ENCODE data around the gene KDM4E. TPM values are rescaled to one million over a fixed set of nuclear protein-coding genes. Genes with fewer than 3 reads are reported as not detected.

KDM4E gene
- total and polyA plus RNA-seq, 12 donors: not detected

- no peak for DNase-seq
- no peaks in the 10 kb centered on the region for H3K36me3 ChIP-seq (replicated peaks in 1 of 2)
- H3K27ac ChIP-seq: no peak overlapping the region
- H3K4me1 ChIP-seq (replicated peaks in 1 of 2): no peaks in the 10 kb centered on the region
- no peaks in the 10 kb centered on the region for H3K9me3 ChIP-seq (replicated peaks in 1 of 3)
- WGBS, 4 donors: 80 to 86% (median 86%) methylated on average over 6 of the region's 6 CpGs
- no peaks in the 10 kb centered on the region for H3K27me3 ChIP-seq
- intact Hi-C loops (cut with DNase I): no loop called here
- H3K4me3 ChIP-seq: no peak overlapping the region
- TF ChIP-seq POLR2A (IDR thresholded peaks at IDR 0.05): no peak
- no peak for TF ChIP-seq CTCF (IDR thresholded peaks at IDR 0.05)
Observed at GRCh38 chr11:95059046-95059445, 34.0 kb downstream of the KDM4E start.

GRCh38 chr11:95065336-95065735, 40.3 kb downstream of the KDM4E start:
- peaks cover 0 to 18% of the 10 kb centered on the region in 2 donors for H3K4me1 ChIP-seq (replicated peaks in 1 of 2)
- no peak overlapping the region for H3K27ac ChIP-seq
- intact Hi-C loops (cut with DNase I): no loop called here
- 92 to 100% (median 97%) methylated on average over 1 of the region's 1 CpG for WGBS, 4 donors
- no peaks in the 10 kb centered on the region for H3K27me3 ChIP-seq
- no peak overlapping the region for H3K4me3 ChIP-seq
- DNase-seq: no peak
- TF ChIP-seq POLR2A (IDR thresholded peaks at IDR 0.05): no peak
- TF ChIP-seq CTCF (IDR thresholded peaks at IDR 0.05): no peak
- no peaks in the 10 kb centered on the region for H3K36me3 ChIP-seq (replicated peaks in 1 of 2)
- H3K9me3 ChIP-seq (replicated peaks in 1 of 3): no peaks in the 10 kb centered on the region

- H3K4me3 ChIP-seq: peak within 1 kb of the TSS; percentile 64 to 99 (median 86)
- no peaks in the 10 kb centered on the region for H3K27me3 ChIP-seq
- no peaks in the 10 kb centered on the region for H3K36me3 ChIP-seq (replicated peaks in 1 of 2)
- intact Hi-C loops (cut with DNase I): no loop called here
- TF ChIP-seq CTCF (IDR thresholded peaks at IDR 0.05) (no peak), POLR2A (IDR thresholded peaks at IDR 0.05) (no peak)
- DNase-seq: no peak
- no peaks in the 10 kb centered on the region for H3K9me3 ChIP-seq (replicated peaks in 1 of 3)
- WGBS, 4 donors: 0 to 2% (median 0%) methylated on average over 4 of the region's 4 CpGs
- peaks cover 0 to 18% of the 10 kb centered on the region in 2 donors for H3K4me1 ChIP-seq (replicated peaks in 1 of 2)
- H3K27ac ChIP-seq: peak within 1 kb of the TSS; percentile 74 to 99 (median 97)
Observed at GRCh38 chr11:95066716-95067038, 41.6 kb downstream of the KDM4E start, which contains the start of gene SRSF8. Gene SRSF8, plus strand, starts transcription at chr11:95066919. Its CDS starts 308 bp downstream, at chr11:95067227.

GRCh38 chr11:95067039-95067840, 42.2 kb downstream of the KDM4E start:
- peak overlapping the region; percentile 64 to 99 (median 86) for H3K4me3 ChIP-seq
- no peaks in the 10 kb centered on the region for H3K27me3 ChIP-seq
- peaks cover 0 to 18% of the 10 kb centered on the region in 2 donors for H3K4me1 ChIP-seq (replicated peaks in 1 of 2)
- TF ChIP-seq CTCF (IDR thresholded peaks at IDR 0.05) (peak; percentile 44 to 80 (median 62)), POLR2A (IDR thresholded peaks at IDR 0.05) (peak; percentile 75 to 80)
- intact Hi-C loops (cut with DNase I): no loop called here
- peak; percentile 81 to 91 (median 87) for DNase-seq
- H3K36me3 ChIP-seq (replicated peaks in 1 of 2): no peaks in the 10 kb centered on the region
- peak overlapping the region; percentile 74 to 99 (median 97) for H3K27ac ChIP-seq
- H3K9me3 ChIP-seq (replicated peaks in 1 of 3): no peaks in the 10 kb centered on the region
- 0 to 1% (median 0%) methylated on average over 7 to 98 of the region's 98 CpGs for WGBS, 4 donors

Measured in adrenal gland (tissue), 12 donors.